ENCODE results near the gene FAM174A.
"Not testable (repeated sequence)": the region's sequence is repeated elsewhere in the genome, so short reads cannot be mapped to it uniquely, and the experiment has no call there.

The FAM174A gene

DNA sequence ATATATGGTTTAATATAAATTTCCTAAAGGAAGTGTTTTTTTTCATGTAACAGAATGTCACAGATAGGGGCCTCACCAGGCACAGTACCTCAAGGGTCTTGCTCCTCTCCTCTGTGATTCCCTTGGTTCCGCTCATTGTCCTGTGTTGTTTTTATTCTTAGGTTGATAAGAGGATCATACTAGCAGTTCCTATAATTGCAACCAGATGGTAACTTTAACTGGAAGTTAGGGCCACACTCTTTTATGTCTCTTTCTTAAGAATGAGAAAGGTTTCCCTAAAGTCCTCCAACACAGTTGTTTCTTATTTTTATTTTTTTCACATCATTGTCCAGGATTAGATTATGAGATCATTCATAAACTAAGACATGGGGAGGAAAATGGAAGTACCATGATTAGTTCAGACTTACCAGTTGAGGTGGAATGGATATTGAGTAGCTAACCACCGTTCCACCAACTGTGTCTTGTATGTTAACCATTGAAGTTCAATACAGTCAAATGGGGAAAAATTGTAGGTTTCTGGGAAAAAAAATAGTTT, 41.1 kb downstream of the FAM174A start:
- DNase-seq, result no peak

GRCh38 chr5:100577506-100577905, 42.3 kb downstream of the FAM174A start:
- DNase-seq, result no peak

- DNase-seq, result no peak
These were observed 48.9 kb downstream of the FAM174A start for GRCh38 chr5:100584069-100584468.

DNA sequence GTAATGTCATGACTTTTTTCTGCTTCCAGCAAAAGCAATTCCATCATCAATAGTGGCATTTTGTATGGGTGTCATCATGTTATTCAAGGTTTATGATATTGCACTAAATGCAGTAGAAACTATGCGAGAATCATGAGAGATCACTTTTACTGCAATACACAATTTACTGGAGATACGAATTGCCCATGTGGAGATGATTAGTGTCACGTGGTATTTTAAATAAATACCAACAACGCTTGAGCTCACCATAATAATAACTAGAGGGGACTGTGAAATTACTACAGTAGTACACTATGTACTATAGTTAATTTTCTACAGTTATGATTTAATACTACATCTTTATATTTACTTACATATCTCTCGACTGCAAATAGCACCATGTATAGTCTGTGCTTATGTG, 49.7 kb downstream of the FAM174A start:
- no peak for DNase-seq

DNA sequence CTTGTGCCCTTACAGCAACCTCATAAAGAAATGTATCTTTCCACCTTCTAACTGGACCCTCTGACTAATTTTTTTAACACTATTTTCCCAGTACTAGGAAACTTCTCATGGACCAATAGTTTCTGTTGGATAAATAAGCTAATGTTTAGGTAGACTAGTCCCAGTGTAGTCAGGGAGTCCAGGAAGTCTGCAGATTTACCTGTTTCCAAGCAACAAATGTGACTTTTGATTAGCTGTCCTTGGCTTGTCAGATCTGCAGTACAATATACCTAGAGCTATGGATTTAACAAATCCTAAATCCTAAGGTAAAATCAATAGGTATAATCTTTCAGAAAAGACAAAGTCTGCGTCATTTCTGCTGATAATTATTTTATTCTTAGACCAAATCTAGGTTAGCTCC, 55.7 kb downstream of the FAM174A start:
- DNase-seq, result no peak

- no peak for DNase-seq
These were observed 60.1 kb downstream of the FAM174A start for GRCh38 chr5:100595152-100595811.

DNA sequence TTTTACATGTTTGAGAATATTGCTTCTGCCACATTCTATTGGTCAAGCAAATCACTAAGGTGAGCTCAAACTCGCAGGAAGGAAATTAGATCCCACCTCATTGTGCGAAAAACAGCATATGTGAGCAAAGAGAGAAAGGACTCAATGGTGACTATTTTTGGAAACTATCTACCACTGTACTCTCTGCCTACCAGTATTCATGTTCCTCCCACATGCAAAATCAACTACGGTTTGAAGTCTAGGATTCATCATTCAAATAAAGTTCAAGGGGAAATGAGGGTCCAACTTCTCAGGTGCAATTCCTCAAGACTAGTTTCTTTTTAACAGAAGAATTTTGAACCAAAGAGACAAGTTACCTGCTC, 60.6 kb downstream of the FAM174A start:
- DNase-seq, result no peak

DNA sequence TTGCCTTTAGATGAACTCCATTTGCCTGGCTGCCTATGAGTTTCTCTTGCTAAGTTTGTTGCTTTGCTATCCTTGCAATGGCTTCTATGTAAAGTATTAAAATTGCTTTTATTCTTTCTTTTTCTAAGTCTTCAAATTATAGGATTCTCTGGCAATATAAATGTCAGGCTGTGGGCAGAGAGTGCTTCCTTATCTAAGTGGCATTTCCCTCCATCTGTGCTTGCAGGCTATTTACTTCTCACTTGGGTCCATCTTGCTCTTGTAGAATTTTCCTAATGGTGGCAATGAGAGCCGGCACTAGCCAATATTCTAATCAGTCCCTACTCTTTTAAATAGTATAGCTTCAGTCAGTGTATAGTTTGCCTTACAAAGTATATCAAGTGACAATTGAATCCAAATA, 63.3 kb downstream of the FAM174A start:
- no peak for DNase-seq

DNA sequence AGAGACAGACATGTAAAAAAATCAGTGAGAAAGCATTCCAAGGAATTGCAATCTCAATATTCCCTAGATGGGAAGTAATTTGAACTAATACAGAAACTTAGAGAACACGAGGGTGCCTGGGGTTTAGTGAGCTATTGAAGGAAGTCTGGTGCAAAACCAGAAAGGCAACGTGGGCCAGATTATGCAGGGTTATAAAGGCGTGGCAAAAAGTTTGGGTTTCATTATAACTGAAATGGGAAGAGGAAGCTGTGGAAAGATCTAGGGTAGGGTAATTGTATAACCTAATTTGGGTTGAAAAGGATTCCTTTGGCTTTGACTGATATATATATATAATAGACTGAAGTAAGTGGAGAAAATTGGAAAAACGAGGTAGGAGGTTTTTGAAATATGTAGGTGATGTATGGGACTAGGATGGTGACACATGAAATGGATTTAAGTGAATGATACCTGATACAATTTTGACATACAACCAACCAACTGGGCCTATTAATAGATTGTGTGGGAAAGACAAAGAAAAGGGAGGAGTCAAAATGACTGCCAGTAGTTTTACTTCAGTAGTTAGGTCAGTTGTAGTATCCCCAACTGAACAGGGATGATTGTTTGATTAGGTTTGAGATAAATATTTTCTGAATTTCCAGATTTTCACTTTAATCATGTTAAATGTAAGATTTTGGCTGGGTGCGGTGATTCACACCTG, 65.3 kb downstream of the FAM174A start:
- DNase-seq, result no peak

DNA sequence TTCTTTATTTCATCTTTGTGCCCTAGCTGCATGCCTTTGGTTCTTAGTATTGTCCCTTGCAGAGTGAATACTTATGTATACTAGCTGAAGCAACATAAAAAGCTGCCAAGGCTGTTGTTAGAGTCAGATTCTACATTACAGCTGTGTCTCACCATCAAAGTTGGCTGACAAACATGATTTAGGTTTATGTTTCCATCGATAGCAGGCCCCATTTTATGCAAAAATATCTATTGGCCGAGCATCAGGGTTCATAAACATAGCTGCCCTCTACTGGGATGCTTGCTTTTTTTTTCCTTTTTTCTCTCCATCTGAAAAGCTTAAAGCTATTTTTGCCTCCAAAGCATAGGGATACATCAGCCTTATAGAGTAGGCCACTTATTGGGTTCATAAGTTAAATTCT, 68.0 kb downstream of the FAM174A start:
- no peak for DNase-seq

GRCh38 chr5:100604021-100604420, 68.8 kb downstream of the FAM174A start:
- DNase-seq, result not testable (repeated sequence)

- DNase-seq, result no peak
These were observed 74.4 kb downstream of the FAM174A start for GRCh38 chr5:100609594-100609993.

DNA sequence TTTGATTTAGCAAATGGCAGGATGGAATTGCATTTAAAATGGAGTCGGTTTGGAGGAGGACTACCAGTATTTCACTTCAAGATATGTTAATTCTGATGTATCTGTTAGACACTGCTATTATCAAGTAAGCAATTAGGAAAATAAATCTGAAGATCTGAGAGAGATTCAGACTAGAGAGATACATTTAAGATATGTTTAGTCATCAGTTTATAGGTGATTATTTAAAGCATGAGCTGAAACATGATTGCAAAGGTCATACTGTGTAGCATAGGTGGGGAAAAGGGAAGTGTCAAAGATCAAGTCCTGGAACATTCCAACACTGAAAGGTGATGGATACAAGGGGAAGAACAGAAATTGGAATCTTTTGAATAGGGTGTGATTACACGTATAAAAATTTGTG, 79.1 kb downstream of the FAM174A start:
- no peak for DNase-seq

- DNase-seq, result no peak
These were observed 80.2 kb downstream of the FAM174A start for GRCh38 chr5:100615362-100615761.

DNA sequence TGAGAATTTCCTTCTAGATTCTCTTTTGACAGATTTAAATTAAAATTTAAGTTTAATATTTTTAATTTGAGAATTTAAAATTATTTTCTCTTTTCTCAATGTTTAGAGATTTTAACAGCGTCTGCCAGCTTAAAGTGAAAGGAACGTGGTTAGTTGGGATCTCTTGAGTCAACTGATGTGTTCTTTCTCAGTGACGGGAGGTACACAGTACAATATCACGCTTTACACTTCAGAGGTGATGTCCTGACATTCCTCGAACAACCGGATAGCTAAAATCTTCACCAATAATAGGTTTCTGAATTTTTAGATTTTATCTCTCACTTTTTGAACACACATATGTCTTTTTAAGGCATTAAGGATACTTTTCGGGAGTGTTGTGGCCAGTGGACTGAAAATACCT, 81.1 kb downstream of the FAM174A start:
- no peak for DNase-seq

- no peak for DNase-seq
These were observed 81.8 kb downstream of the FAM174A start for GRCh38 chr5:100616981-100617380.

DNA sequence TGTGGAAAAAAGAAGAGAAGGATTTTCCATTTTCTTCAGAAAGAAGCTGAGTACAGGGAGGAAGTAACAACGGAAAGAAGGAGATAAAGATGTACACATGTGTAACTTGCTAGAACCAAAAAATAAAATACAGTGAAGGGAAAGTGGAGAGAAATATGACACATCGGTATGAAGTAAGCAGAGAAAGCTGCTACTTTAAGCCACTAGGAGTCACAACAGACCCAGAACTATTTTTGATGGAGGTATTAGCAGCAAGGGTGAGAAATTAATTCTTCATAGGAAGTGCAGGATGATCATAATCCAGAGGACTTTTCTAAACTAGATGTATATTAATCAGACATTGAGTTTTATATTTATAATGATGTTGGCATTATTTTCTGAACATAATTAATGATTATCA, 88.5 kb downstream of the FAM174A start:
- no peak for DNase-seq

- no peak for DNase-seq
These were observed 99.9 kb downstream of the FAM174A start for GRCh38 chr5:100634937-100635534.
